IgD-negative memory B cell (primary cell): ENCODE measurements around the gene MICU1. TPM values are rescaled to one million over a fixed set of nuclear protein-coding genes. Genes with fewer than 3 reads are reported as not detected.
"Not testable (repeated sequence)": the region's sequence is repeated elsewhere in the genome, so short reads cannot be mapped to it uniquely, and the experiment has no call there.

ENCODE experiments used
- H3K27ac Mint-ChIP-seq, 3 donors: one replicate each; pipeline ENCODE4 v1.8.0; 2020 to 2022; ENCODE audit warnings: mild to moderate bottlenecking in 3 of 3, mixed read lengths in 3 of 3, moderate library complexity in 1 of 3
- H3K27me3 Mint-ChIP-seq: one replicate; pipeline ENCODE4 v1.8.0; 2021; ENCODE audit warnings: mixed read lengths
- H3K36me3 Mint-ChIP-seq: one replicate; pipeline ENCODE4 v1.8.0; 2020; ENCODE audit warnings: mild to moderate bottlenecking, mixed read lengths
- H3K4me1 Mint-ChIP-seq, 3 donors: one replicate each; pipeline ENCODE4 v1.8.0; 2020 to 2022; ENCODE audit warnings: mixed read lengths in 3 of 3, mild to moderate bottlenecking in 1 of 3
- H3K4me3 Mint-ChIP-seq, 4 donors: one replicate each; pipeline ENCODE4 v1.8.0; 2020 to 2022; ENCODE audit warnings: mild to moderate bottlenecking in 4 of 4, mixed read lengths in 4 of 4, moderate library complexity in 3 of 4
- H3K9me3 Mint-ChIP-seq, 3 donors: one replicate each; pipeline ENCODE4 v1.8.0; 2020 to 2021; ENCODE audit warnings: mixed read lengths in 3 of 3, mild to moderate bottlenecking in 1 of 3
- polyA plus RNA-seq: library from polyadenylated mRNA; unstranded; fragments of 300-500 nt; fragmentation: Illumina TruSeq; gene quantifications from one replicate; pipeline ENCODE4 v1.2.3, GENCODE V29; 2021

The MICU1 gene
- polyA plus RNA-seq, 1 donor from 2014 or later: 24.4 TPM

DNA sequence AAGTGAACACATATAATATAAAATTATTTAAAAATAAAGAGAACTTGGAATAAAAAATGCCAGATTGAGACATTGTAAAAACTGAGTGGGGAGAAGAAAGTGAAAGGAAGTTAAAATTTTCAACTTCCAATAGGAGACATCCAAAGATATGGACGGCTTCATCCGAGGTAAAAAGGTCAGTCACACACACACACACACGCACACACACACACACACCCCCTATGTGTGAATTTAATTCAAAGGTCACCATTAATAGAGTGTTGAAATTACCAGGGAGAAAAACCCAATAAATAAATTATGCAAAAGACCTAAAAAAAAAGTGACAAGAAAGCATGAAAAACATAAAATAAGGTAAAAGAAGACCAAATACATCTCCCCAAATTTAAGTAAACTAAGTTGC, 140.2 kb downstream of the MICU1 start:
- no peak overlapping the region for H3K27ac Mint-ChIP-seq
- peaks cover 5% of the 10 kb centered on the region for H3K36me3 Mint-ChIP-seq
- no peak overlapping the region for H3K4me3 Mint-ChIP-seq
- H3K4me1 Mint-ChIP-seq: no peaks in the 10 kb centered on the region
- H3K27me3 Mint-ChIP-seq: no peaks in the 10 kb centered on the region
- H3K9me3 Mint-ChIP-seq: no peaks in the 10 kb centered on the region

GRCh38 chr10:72484521-72484920, 141.4 kb downstream of the MICU1 start:
- H3K4me3 Mint-ChIP-seq: no peak overlapping the region
- H3K9me3 Mint-ChIP-seq: no peaks in the 10 kb centered on the region
- no peaks in the 10 kb centered on the region for H3K27me3 Mint-ChIP-seq
- H3K36me3 Mint-ChIP-seq: peaks cover 5% of the 10 kb centered on the region
- H3K4me1 Mint-ChIP-seq: no peaks in the 10 kb centered on the region
- H3K27ac Mint-ChIP-seq: no peak overlapping the region

- Mint-ChIP-seq H3K27ac (no peak overlapping the region), H3K4me3 (no peak overlapping the region), H3K9me3 (no peaks in the 10 kb centered on the region), H3K36me3 (peaks cover 8% of the 10 kb centered on the region), H3K4me1 (no peaks in the 10 kb centered on the region), H3K27me3 (no peaks in the 10 kb centered on the region)
These were observed 142.4 kb downstream of the MICU1 start for GRCh38 chr10:72483471-72483870.

DNA sequence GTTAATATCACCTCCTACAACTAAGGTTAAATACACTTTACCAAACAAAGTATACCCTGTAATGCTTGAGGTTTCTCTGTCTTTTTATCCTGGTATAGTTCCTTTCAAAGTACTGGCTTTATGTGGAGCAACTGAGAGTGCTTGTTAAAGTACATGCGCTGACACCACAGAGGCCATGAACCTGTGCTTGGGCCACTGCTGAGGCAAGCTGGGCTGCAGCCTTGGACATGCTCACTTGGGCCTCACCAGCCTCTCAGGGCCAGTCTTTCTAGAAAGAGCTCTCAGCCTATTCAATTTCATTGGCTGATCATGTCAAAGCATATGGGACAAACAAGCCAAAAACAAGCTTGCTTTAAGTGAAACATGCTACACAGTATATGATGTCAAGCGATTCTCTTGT, 145.0 kb downstream of the MICU1 start:
- Mint-ChIP-seq H3K36me3 (peaks cover 12% of the 10 kb centered on the region), H3K4me1 (no peaks in the 10 kb centered on the region), H3K4me3 (no peak overlapping the region), H3K9me3 (no peaks in the 10 kb centered on the region), H3K27me3 (no peaks in the 10 kb centered on the region), H3K27ac (no peak overlapping the region)

GRCh38 chr10:72477463-72477862, 148.4 kb downstream of the MICU1 start:
- Mint-ChIP-seq H3K27ac (no peak overlapping the region), H3K4me1 (no peaks in the 10 kb centered on the region), H3K36me3 (peaks cover 15% of the 10 kb centered on the region), H3K4me3 (no peak overlapping the region), H3K27me3 (no peaks in the 10 kb centered on the region), H3K9me3 (no peaks in the 10 kb centered on the region)

- Mint-ChIP-seq H3K27me3 (no peaks in the 10 kb centered on the region), H3K36me3 (peaks cover 25% of the 10 kb centered on the region), H3K4me3 (no peak overlapping the region), H3K9me3 (no peaks in the 10 kb centered on the region), H3K27ac (no peak overlapping the region), H3K4me1 (no peaks in the 10 kb centered on the region)
These were observed 153.6 kb downstream of the MICU1 start for GRCh38 chr10:72472306-72472705.

DNA sequence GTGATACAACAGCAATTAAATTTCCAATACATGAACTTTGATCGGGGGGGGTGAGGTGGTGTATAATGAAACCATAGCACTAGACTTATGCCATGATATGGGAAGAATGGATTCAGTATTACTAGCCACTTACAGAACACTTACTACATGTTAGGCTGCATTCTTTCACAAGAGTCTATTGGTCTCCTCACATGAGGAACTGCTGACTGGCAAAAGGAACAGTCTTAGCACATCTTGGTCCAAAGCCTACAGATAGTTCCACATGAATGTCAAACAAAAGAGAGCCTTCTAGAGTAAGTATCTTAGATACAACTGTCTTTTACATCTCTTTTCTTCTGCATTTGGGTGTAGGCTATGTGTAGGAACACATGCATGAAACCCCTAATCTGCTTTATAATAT, 155.2 kb downstream of the MICU1 start:
- Mint-ChIP-seq H3K36me3 (peaks cover 23% of the 10 kb centered on the region), H3K4me1 (no peaks in the 10 kb centered on the region), H3K27ac (no peak overlapping the region), H3K9me3 (no peaks in the 10 kb centered on the region), H3K27me3 (no peaks in the 10 kb centered on the region), H3K4me3 (no peak overlapping the region)

- not testable (repeated sequence) for H3K4me1 Mint-ChIP-seq, H3K4me3 Mint-ChIP-seq, H3K27me3 Mint-ChIP-seq, H3K9me3 Mint-ChIP-seq, H3K27ac Mint-ChIP-seq
- H3K36me3 Mint-ChIP-seq: peaks cover 19% of the 10 kb centered on the region
These were observed 158.8 kb downstream of the MICU1 start for GRCh38 chr10:72467064-72467463.

- no peak overlapping the region for H3K4me3 Mint-ChIP-seq
- peaks cover 15% of the 10 kb centered on the region for H3K36me3 Mint-ChIP-seq
- no peaks in the 10 kb centered on the region for H3K4me1 Mint-ChIP-seq
- H3K27ac Mint-ChIP-seq: no peak overlapping the region
- H3K9me3 Mint-ChIP-seq: no peaks in the 10 kb centered on the region
- no peaks in the 10 kb centered on the region for H3K27me3 Mint-ChIP-seq
These were observed 159.9 kb downstream of the MICU1 start for GRCh38 chr10:72466018-72466417.

DNA sequence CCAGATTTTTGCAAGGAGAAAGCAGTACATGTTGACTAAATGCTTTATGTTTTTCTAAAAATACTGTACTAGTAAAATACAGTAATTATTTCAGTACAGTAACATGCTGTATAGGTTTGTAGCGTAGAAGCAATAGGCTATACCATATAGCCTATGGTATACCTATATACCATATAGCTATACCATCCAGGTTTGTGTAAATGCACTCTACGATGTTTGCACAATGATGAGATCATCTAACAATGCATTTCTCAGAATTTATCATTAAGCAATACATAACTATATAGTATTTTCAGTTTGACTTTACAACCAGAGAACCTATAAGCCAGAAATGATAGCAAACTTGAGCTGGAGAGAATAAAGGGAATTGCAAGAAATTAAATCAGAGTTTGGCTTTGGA, 161.4 kb downstream of the MICU1 start:
- no peak overlapping the region for H3K4me3 Mint-ChIP-seq
- H3K27ac Mint-ChIP-seq: no peak overlapping the region
- H3K9me3 Mint-ChIP-seq: no peaks in the 10 kb centered on the region
- H3K36me3 Mint-ChIP-seq: peaks cover 11% of the 10 kb centered on the region
- H3K27me3 Mint-ChIP-seq: no peaks in the 10 kb centered on the region
- peaks cover 0 to 6% (median 0%) of the 10 kb centered on the region in 3 donors for H3K4me1 Mint-ChIP-seq

DNA sequence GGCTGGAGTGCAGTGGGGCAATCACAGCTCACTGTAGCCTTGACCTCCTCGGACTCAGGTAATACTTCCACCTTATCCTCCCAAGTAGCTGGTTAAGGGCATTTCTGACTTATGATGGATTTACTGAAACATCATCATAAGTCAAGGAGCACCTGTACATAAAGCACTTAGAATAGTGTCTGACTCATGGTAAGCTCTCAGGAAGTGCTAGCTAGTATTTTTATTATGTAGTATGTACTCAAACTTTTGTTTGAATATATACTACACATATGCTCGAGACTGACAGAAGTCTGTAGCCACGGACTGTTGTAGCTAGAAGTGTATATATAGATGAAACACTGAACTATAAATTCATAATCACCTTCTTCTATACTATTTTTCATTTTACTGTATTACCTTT, 163.6 kb downstream of the MICU1 start:
- Mint-ChIP-seq H3K27me3 (no peaks in the 10 kb centered on the region), H3K4me1 (peaks cover 2 to 10% (median 3%) of the 10 kb centered on the region in 3 donors), H3K9me3 (no peaks in the 10 kb centered on the region), H3K4me3 (no peak overlapping the region), H3K36me3 (peaks cover 6% of the 10 kb centered on the region), H3K27ac (no peak overlapping the region)

- no peak overlapping the region for H3K4me3 Mint-ChIP-seq
- H3K9me3 Mint-ChIP-seq: no peaks in the 10 kb centered on the region
- no peaks in the 10 kb centered on the region for H3K27me3 Mint-ChIP-seq
- peaks cover 2 to 11% (median 8%) of the 10 kb centered on the region in 3 donors for H3K4me1 Mint-ChIP-seq
- peaks cover 4% of the 10 kb centered on the region for H3K36me3 Mint-ChIP-seq
- H3K27ac Mint-ChIP-seq: no peak overlapping the region
These were observed 164.8 kb downstream of the MICU1 start for GRCh38 chr10:72461085-72461484.

- no peak overlapping the region for H3K4me3 Mint-ChIP-seq
- H3K36me3 Mint-ChIP-seq: peaks cover 3% of the 10 kb centered on the region
- H3K4me1 Mint-ChIP-seq: peaks cover 2 to 11% (median 8%) of the 10 kb centered on the region in 3 donors
- H3K27ac Mint-ChIP-seq: no peak overlapping the region
- no peaks in the 10 kb centered on the region for H3K27me3 Mint-ChIP-seq
- H3K9me3 Mint-ChIP-seq: no peaks in the 10 kb centered on the region
These were observed 165.5 kb downstream of the MICU1 start for GRCh38 chr10:72460284-72460876.

DNA sequence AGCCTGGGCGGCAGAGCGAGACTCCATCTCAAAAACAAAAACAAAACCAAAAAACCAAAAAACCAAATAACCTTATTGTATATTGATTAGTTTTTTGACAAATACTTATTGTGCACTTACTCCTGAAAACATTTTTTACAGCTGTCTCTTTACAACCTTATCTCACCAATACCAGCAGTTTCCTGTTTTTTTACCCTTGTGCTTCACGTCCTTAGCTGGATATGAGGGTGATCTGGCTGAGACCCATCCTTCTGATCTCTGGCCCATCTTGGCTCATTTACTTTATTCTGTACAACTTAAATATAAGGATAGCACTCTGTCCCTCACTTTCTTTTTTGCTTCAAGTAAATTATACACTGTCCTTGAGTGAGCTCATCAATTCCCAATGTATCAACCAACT, 166.6 kb downstream of the MICU1 start:
- H3K27me3 Mint-ChIP-seq: no peaks in the 10 kb centered on the region
- peaks cover 2 to 11% (median 8%) of the 10 kb centered on the region in 3 donors for H3K4me1 Mint-ChIP-seq
- peak overlapping the region in 1 of 3 donors; percentile 71 for H3K27ac Mint-ChIP-seq
- H3K9me3 Mint-ChIP-seq: no peaks in the 10 kb centered on the region
- no peaks in the 10 kb centered on the region for H3K36me3 Mint-ChIP-seq
- H3K4me3 Mint-ChIP-seq: no peak overlapping the region

DNA sequence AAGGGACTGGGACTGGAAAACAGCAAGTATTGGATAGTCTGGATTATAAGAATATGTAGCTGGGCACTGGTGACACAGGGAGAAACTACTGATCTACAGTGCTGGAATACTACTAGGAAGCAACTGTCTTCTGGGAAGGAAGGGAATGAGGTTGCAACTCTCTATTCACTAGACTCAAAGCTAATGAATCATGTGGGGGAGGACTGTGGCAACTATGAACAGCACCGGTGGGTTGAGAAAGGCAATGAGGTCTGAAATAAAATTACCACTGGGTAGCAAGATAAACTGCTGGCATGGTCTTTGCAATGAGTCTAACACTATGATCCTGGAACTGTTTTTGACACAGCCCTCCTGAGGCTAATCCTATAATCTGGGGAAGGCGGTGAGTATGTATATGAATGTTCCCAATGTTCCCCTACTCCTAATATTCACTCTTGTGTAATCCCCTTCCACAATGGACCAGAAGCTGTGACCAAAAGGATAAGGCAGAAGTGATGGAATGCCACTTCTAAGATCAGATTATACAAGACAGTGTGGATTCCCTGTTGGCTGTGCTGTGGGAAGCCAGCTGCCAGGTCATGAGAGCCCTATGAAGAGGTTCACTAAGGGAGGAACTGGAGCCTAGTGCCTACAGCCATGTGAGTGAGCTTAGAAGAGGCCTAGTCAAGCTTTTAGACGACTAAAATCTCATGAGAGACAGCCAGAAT, 169.8 kb downstream of the MICU1 start:
- Mint-ChIP-seq H3K36me3 (peaks cover 2% of the 10 kb centered on the region), H3K27ac (peak overlapping the region in 1 of 3 donors; percentile 8), H3K4me3 (no peak overlapping the region), H3K9me3 (no peaks in the 10 kb centered on the region), H3K4me1 (peaks cover 2 to 11% (median 8%) of the 10 kb centered on the region in 3 donors), H3K27me3 (no peaks in the 10 kb centered on the region)

DNA sequence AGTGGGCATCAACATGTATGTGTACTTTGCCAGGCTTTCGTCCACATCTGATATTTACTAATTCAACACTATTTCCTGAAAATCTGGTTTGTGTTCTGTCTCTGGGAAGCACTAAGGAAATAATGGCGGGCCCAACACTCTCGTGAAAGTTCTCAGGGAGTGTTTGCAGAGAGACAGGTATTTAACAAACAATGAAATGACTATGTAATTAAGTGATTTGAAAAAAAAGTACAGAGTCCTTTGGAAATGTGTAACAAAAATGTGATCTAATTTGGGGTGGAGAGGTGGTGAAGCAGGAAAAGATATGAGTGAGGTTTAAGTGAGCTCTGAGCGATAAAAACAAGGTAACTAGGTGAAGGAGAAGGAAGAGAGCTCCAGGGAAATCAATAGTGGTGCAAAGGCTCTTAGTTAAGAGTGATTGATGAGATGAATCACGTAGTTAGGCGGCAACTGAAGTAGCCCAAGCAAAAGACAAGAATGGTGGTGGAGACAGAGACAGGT, 175.9 kb downstream of the MICU1 start:
- no peaks in the 10 kb centered on the region for H3K9me3 Mint-ChIP-seq
- no peak overlapping the region for H3K4me3 Mint-ChIP-seq
- peaks cover 11% of the 10 kb centered on the region for H3K36me3 Mint-ChIP-seq
- no peak overlapping the region for H3K27ac Mint-ChIP-seq
- no peaks in the 10 kb centered on the region for H3K4me1 Mint-ChIP-seq
- no peaks in the 10 kb centered on the region for H3K27me3 Mint-ChIP-seq
